Activated CD8-positive, alpha-beta T cell treated with anti-CD3 and anti-CD28 coated beads for 36 hours (primary cell): ENCODE data around the gene HOXA1. TPM values are rescaled to one million over a fixed set of nuclear protein-coding genes. Genes with fewer than 3 reads are reported as not detected.
A peak's percentile ranks its signal among the peaks of the same experiment; 100 is the strongest.

ENCODE experiments used
- ATAC-seq: fragments of 200-7000 bp; cut with Tn5 transposase; one replicate; pipeline ENCODE4 v1.10.0; 2021; ENCODE audit warnings: mild to moderate bottlenecking, moderate library complexity
- CTCF ChIA-PET: fragments of 350-600 bp; sonication (Branson Sonifier 250); formaldehyde crosslinking; loops from one replicate; lab custom pipeline; 2021; ENCODE audit warnings: antibody characterized with exemption; lab: Charles Lee
- POLR2A ChIA-PET: fragments of 350-600 bp; sonication (Branson Sonifier 250); formaldehyde crosslinking; loops from one replicate; lab custom pipeline; 2021; ENCODE audit warnings: antibody characterized with exemption; lab: Charles Lee
- DNase-seq: peaks from one replicate; pipeline ENCODE4 v3.0.0-alpha.2; 2020
- H3K27ac Mint-ChIP-seq: one replicate; pipeline ENCODE4 v1.8.0; 2021; ENCODE audit warnings: mild to moderate bottlenecking, mixed read lengths
- H3K27me3 Mint-ChIP-seq: one replicate; pipeline ENCODE4 v1.8.0; 2021; ENCODE audit warnings: mixed read lengths
- H3K36me3 Mint-ChIP-seq: one replicate; pipeline ENCODE4 v1.8.0; 2021; ENCODE audit warnings: low read depth, mixed read lengths
- H3K4me1 Mint-ChIP-seq: one replicate; pipeline ENCODE4 v1.8.0; 2021; ENCODE audit warnings: low read depth, mixed read lengths
- H3K4me3 Mint-ChIP-seq: one replicate; pipeline ENCODE4 v1.8.0; 2021; ENCODE audit warnings: mild to moderate bottlenecking, moderate library complexity, mixed read lengths
- H3K9me3 Mint-ChIP-seq: one replicate; pipeline ENCODE4 v1.8.0; 2021; ENCODE audit warnings: mixed read lengths
- CTCF ChIP-seq: fragments of 200-600 bp; IDR thresholded peaks from one replicate; pipeline ENCODE4 v1.8.0; 2022; ENCODE audit warnings: antibody characterized with exemption, mild to moderate bottlenecking
- intact Hi-C: fragments of 100-400 bp; cut with micrococcal nuclease; formaldehyde crosslinking; loops from one replicate; pipeline ENCODE4 v1.10.0; 2022
- total RNA-seq, 2 experiments: library from RNA; stranded (reverse); gene quantifications; one replicate each; pipeline ENCODE4 v1.2.3, GENCODE V29; 2021

HOXA1 gene
- total RNA-seq, 2 experiments from 2014 or later, result 0.25 TPM

- ATAC-seq, result no peak
- Mint-ChIP-seq H3K27me3 (peaks cover 51% of the 10 kb centered on the region), H3K4me1 (peaks cover 26% of the 10 kb centered on the region), H3K27ac (no peak overlapping the region), H3K9me3 (no peaks in the 10 kb centered on the region), H3K4me3 (peak overlapping the region; percentile 77), H3K36me3 (peaks cover 4% of the 10 kb centered on the region)
- CTCF ChIA-PET, result interaction anchor here (1.4 to 2.4 kb wide), 2 partner anchors 53 to 63 kb away, joined by 5 to 9 read pairs; no protein-coding TSS in a partner anchor
- POLR2A ChIA-PET, result interaction anchor here (1.0 to 1.3 kb wide), 2 partner anchors 58 to 63 kb away, joined by 3 to 5 read pairs; partner anchors contain the start of gene HOXA7
- TF ChIP-seq CTCF, result no peak
- DNase-seq, result no peak
- intact Hi-C loops, result no loop called here
These were observed 2.1 kb upstream of the HOXA1 start for GRCh38 chr7:27097686-27098577.

- POLR2A ChIA-PET, result interaction anchor here (1.0 to 1.3 kb wide), 3 partner anchors 8 to 64 kb away, joined by 3 to 5 read pairs (median 3); partner anchors contain the start of gene HOXA7
- peaks cover 51% of the 10 kb centered on the region for H3K27me3 Mint-ChIP-seq
- no peak overlapping the region for H3K27ac Mint-ChIP-seq
- intact Hi-C loops, result no loop called here
- peaks cover 20% of the 10 kb centered on the region for H3K4me1 Mint-ChIP-seq
- no peaks in the 10 kb centered on the region for H3K9me3 Mint-ChIP-seq
- DNase-seq (peak; percentile 8), ATAC-seq (no peak)
- H3K36me3 Mint-ChIP-seq, result peaks cover 4% of the 10 kb centered on the region
- CTCF ChIA-PET, result interaction anchor here (1.4 to 2.4 kb wide), 3 partner anchors 8 to 64 kb away, joined by 4 to 9 read pairs (median 5); no protein-coding TSS in a partner anchor
- TF ChIP-seq CTCF, result no peak
- H3K4me3 Mint-ChIP-seq, result peak overlapping the region; percentile 77
These were observed 1.1 kb upstream of the HOXA1 start for GRCh38 chr7:27096768-27097514.

GRCh38 chr7:27095050-27095896 is 527 bp downstream of the HOXA1 start:
- POLR2A ChIA-PET, result no interaction called here
- Mint-ChIP-seq H3K27ac (peak overlapping the region; percentile 64), H3K27me3 (peaks cover 50% of the 10 kb centered on the region), H3K4me3 (peak overlapping the region; percentile 77), H3K36me3 (peaks cover under 1% of the 10 kb centered on the region), H3K9me3 (no peaks in the 10 kb centered on the region), H3K4me1 (peaks cover 17% of the 10 kb centered on the region)
- intact Hi-C loops, result no loop called here
- TF ChIP-seq CTCF, result no peak
- ATAC-seq (peak; percentile 17), DNase-seq (peak; percentile 44)
- CTCF ChIA-PET, result interaction anchor here (0.6 to 1.8 kb wide), 3 partner anchors 33 to 413 kb away, joined by 3 to 5 read pairs (median 3); no protein-coding TSS in a partner anchor

- intact Hi-C loops, result no loop called here
- Mint-ChIP-seq H3K27me3 (peaks cover 53% of the 10 kb centered on the region), H3K4me3 (no peak overlapping the region), H3K9me3 (no peaks in the 10 kb centered on the region), H3K4me1 (peaks cover 17% of the 10 kb centered on the region), H3K27ac (no peak overlapping the region), H3K36me3 (no peaks in the 10 kb centered on the region)
- TF ChIP-seq CTCF, result no peak
- CTCF ChIA-PET, result interaction anchor here (0.8 to 1.8 kb wide), 4 partner anchors 56 to 412 kb away, joined by 3 to 5 read pairs (median 3); partner anchors contain the start of gene HOXA3
- ATAC-seq (no peak), DNase-seq (no peak)
- POLR2A ChIA-PET, result no interaction called here
These were observed 1.3 kb downstream of the HOXA1 start for GRCh38 chr7:27094304-27095049.
